ENCODE results near the gene RCOR3. TPM values are rescaled to one million over a fixed set of nuclear protein-coding genes. Genes with fewer than 3 reads are reported as not detected.
"Not testable (repeated sequence)": the region's sequence is repeated elsewhere in the genome, so short reads cannot be mapped to it uniquely, and the experiment has no call there.

The RCOR3 gene
- total RNA-seq, result 53.0 TPM
- long read RNA-seq, full-length matches to known transcripts, result 38 of 59 reads
- long read RNA-seq, partial matches to known transcripts, result 4 of 59 reads
- long read RNA-seq, other reads (novel, unspliced or antisense), result 17 of 59 reads

DNA sequence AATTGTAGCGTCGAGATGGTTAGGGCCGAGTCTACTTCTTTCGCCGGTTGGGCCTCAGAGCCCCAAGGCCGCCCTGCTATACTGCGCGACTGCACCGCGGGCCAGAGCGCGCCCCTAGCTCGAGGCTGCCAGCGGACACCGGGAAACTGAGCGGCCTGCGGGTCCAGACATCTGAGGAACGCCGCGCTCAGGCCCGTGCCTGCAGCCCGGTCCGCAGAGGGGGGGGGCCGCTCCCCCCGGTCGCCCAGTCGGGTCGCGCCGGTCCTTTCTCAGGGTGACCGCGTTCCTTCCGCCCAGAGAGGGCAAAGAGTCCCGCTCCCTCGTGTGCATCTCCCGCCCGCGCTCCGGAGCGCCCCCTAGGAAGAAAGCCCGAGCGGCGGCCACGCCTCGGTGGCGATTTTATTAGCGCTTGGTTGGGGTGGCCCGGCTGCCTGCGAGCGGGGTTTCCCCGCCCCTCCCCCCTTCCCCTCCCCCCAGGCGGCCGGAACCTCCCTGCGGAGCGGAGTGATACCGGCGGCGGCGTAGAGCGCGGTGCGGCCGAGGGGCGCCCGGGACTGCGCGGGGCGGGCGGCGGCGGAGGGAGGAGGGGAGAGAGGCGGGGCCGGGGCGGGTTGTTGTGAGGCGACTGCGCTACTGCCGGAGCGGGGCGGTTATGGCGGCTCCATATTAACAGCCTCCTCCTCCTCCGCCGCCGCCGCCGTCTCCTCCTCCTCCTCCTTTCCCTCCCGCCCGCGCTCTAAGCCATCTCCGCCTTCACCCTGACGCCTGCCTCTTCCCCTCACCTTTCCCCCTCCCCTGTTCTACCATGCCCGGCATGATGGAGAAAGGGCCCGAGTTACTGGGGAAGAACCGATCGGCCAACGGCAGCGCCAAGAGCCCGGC is at the start of gene RCOR3:
Gene RCOR3, plus strand, starts transcription at position 611 of the 882 bp plus-strand sequence. Its CDS starts 195 bp downstream, at position 806.
- intact Hi-C loops (cut with micrococcal nuclease), result no loop called here
- DNase-seq, result peak; percentile 97
- peak; percentile 89 for ATAC-seq

DNA sequence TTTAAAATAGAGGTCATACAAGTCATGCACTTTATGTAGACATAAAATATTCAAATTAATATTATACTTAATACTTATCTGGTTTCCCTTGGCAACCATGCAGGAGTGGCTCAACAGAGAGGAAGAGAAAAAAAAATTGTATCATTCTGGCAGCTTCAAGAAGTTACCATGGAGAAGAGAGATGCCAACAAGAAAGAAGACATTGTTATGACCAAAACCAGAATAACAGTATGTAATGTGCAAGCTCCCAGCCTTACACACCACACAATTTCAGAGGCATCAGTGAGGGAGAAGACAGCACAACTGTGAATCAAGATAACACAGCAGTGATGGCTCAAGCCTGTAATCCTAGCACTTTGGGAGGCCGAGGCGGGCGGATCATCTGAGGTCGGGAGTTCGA is 49.1 kb upstream of the RCOR3 start:
- ATAC-seq (no peak), DNase-seq (no peak)
- intact Hi-C loops (cut with micrococcal nuclease), result no loop called here

DNA sequence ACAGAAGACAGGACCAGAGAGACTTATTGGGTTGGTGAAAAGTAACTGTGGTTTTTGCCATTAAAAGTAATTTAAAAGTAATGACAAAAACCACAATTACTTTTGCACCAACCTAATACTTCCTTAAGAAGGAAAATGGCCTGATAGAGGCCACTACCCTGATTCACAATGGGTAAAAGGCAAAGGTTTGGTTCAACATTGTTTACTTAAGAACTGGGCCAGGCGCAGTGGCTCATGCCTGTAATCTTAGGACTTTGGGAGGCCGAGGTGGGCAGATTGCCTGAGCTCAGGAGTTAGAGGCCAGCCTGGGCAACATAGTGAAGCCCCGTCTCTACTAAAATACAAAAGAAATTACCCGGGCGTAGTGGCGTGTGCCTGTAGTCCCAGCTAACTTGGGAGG is 48.2 kb upstream of the RCOR3 start:
- intact Hi-C loops (cut with micrococcal nuclease), result no loop called here
- DNase-seq, result no peak
- no peak for ATAC-seq

DNA sequence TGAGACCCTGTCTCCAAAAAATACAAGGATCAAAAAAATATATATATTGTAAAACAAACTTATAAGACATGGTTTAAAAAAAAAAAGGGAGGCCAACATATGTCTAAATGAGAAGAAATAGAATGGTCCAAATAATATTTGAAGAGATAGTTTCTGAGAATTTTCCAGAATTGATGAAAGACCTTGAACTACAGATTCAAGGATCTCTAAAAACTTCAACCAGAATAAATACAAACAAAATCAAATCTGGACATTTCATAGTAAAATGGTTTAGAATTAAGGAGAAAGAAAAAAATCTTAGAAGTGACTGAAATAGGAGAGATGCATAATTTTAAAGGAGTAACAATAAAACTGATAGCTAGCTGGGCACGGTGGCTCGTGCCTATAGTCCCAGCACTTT is 45.5 kb upstream of the RCOR3 start:
- DNase-seq (no peak), ATAC-seq (no peak)
- intact Hi-C loops (cut with micrococcal nuclease), result no loop called here

DNA sequence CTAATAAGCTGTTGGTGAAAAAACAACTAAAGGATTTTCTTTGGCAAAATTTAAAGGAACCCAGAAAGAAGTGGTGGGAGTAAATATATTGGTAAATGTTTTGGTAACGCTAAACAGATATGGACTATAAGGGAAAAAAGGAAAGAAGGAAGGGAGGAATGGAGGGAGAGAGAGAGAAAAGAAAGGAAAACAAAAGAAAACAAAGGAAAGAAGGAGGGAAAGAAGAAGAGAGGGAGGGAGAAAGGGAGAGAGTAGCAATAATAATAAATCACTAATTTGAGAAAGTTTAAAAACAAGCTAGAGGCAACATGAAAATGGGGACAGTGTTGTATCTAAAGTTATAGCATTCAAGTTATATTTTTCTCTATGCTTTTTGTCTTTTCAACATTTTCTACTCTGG is 43.6 kb upstream of the RCOR3 start:
- intact Hi-C loops (cut with micrococcal nuclease), result no loop called here
- DNase-seq, result no peak
- ATAC-seq, result no peak

DNA sequence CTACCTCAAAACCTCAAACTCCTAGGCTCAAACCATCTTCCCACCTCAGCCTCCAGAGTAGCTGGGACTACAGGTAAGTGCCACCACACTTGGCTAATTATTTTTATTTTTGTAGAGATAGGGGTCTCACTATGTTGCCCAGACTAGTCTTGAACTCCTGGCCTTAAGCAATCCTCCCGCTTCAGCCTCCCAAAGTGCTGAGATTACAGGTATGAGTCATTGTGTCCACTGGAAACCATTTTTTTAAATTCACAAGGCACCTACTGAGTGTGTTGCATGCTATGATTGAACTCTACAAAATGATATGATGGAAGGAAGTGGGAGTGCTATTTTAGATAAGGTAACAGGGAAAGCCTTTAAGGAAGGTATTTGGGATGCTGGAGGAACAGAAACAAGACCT is 41.8 kb upstream of the RCOR3 start:
- no peak for ATAC-seq
- intact Hi-C loops (cut with micrococcal nuclease), result no loop called here
- no peak for DNase-seq

DNA sequence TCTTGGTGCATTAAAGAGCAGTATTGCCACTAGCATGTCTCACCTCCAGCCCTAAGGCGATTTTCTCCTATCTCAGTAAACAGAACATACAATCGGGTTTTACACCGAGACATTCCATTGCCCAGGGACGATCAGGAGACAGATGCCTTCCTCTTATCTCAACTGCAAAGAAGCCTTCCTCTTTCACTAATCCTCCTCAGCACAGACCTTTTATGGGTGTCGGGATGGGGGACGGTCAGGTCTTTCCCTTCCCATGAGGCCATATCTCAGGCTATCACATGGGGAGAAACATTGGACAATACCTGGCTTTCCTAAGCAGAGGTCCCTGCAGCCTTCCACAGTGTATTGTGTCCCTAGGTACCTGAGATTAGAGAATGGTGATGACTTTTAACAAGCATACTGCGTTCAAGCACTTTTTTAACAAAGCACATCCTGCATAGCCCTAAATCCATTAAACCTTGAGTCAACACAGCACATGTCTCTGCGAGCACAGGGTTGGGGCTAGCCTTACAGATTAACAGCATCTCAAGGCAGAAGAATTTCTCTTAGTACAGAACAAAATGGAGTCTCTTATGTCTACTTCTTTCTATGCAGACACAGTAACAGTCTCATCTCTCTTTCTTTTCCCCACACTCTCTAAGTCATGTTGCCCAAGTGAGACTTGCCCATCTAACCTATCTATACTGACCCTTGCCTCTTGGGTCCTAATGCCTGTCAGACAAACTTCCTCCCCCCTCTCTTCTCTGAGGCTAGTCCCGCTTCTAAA is 36.5 kb upstream of the RCOR3 start:
- intact Hi-C loops (cut with micrococcal nuclease); DNase-seq; ATAC-seq: not testable (repeated sequence)

DNA sequence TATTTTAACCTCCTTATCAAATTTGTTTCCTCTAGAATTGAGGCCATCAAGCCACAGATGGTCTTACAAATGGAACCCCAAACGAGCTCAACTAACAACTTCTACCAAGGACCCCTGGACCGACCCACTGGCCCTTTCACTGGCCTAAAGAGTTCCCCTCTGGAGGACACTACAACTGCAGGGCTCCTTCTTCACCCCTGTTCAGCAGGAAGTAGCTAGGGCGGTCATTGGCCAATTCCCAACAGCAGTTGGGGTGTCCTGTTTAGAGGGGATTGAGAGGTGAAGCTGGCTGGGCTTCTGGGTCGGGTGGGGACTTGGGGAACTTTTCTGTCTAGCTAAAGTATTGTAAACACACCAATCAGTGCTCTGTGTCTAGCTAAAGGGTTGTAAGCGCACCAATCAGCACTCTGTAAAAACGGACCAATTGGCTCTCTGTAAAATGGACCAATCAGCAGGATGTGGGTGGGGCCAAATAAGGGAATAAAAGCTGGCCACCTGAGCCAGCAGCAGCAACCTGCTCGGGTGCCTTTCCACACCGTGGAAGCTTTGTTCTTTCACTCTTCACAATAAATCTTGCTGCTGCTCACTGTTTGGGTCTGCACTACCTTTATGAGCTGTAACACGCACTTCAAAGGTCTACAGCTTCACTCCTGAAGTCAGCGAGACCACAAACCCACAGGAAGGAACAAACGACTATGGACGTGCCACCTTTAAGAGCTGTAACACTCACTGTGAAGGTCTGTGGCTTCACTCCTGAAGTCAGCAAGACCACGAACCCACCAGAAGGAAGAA is 30.4 kb upstream of the RCOR3 start:
- DNase-seq; intact Hi-C loops (cut with micrococcal nuclease); ATAC-seq: not testable (repeated sequence)

DNA sequence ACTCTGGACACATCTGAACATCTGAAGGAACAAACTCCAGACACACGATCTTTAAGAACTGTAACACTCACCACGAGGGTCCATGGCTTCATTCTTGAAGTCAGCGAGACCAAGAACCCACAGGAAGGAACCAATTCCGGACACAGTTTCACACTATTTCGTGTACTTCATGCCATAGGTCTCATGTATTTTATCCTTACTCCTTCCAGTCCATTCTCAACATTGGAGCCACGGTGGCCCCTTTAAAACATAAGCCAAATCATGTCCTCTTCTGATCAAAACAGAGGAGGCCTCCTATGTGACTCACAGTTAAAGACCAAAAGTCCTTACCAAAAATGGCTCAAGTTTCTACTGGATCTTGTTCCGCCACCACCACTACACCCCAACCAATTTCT is 29.8 kb upstream of the RCOR3 start:
- DNase-seq (no peak), ATAC-seq (no peak)
- intact Hi-C loops (cut with micrococcal nuclease), result no loop called here

DNA sequence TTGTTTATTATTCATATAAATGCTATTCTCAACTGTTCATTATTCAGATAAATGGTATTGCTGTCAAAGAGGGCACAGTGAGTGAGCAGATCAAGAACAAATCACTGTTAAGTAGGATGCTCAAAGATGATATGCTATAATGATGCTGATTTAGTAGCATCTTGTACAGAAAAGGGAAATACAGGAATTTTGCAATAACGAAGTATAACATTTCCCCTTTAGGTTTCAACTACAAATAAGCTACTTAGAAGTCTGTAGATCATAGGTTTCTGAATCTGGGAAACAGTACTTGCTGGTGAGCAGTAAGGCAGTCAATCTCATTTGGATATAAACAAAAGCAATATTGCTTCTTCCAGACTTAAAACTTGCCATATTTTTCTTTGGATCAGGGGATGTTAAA is 27.3 kb upstream of the RCOR3 start:
- intact Hi-C loops (cut with micrococcal nuclease), result no loop called here
- ATAC-seq (no peak), DNase-seq (no peak)

DNA sequence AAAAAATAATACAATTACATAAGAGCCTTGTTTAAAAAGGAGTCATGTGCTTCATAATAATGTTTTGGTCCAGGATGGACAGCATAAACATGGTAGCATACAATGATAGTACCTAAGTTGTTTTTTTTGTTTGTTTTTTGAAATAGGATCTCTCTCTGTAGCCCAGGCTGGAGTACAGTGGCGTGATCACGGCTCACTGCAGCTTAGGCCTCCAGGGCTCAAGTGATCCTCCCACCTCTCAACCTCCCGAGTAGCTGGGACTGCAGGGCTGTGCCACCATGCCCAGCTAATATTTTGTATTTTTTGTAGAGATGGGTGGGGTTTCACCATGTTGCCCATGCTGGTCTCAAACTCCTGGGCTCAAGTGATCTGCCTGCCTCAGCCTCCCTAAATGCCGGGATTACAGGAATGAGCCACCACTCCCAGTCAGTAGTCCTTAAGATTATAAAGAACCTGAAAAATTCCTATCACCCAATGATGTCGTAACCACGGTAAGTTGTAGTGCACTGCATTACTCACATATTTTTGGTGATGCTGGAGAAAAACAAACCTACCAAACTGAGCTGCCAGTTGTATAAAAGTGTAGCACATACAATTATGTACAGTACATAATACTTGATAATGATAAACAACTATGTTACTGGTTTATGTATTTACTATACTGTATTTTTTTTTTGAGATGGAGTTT is 22.4 kb upstream of the RCOR3 start:
- intact Hi-C loops (cut with micrococcal nuclease), result no loop called here
- ATAC-seq (no peak), DNase-seq (no peak)

DNA sequence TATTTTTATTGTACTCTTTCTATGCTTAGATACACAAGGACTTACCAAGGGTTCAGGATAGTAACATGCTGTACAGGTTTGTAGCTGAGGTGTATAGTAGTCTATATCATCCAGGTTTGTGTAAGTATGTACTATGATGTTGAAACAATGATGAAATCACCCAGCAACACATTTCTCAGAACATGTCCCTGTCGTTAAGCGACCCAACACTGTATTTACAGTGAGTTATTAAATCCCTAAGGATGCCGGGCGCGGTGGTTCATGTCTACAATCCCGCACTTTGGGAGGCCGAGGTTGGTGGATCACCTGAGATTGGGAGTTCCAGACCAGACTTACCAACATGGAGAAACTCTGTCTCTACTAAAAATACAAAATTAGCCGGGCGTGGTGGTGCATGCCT is 21.6 kb upstream of the RCOR3 start:
- DNase-seq (no peak), ATAC-seq (no peak)
- intact Hi-C loops (cut with micrococcal nuclease), result no loop called here

DNA sequence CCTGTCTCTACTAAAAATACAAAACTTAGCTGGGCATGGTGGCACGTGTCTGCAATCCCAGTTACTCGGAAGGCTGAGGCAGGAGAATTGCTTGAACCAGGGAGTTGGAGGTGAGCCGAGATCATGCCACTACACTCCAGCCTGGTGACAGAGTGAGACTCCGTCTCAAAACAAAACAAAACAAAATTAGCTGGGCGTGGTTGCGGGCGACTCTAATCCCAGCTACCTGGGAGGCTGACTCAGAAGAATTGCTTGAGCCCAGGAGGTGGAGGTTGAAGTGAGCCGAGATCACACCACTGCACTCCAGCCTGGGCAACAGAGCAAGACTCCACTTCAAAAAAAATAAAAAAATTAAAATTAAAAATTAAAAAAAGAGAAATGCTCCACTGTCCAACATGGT is 18.6 kb upstream of the RCOR3 start:
- DNase-seq; intact Hi-C loops (cut with micrococcal nuclease); ATAC-seq: not testable (repeated sequence)

DNA sequence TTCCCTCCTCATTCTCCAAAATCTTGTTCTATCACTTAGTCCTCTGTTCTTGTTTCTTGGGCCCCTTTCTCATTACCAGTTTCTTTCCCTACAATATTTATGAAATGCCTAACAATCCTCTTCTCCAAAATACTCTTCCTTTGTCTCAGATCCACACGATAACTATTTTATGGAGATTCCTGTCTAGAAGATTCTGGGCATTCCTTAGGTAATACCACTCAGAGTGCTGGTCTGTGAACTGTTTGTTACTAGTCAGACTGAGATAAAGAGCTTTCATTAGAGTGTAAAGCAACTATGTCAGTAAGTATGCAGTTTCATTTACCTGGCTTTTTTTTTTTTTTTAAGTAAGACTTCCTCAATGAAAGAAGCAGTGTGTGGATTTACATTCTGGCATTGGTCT is 18.1 kb upstream of the RCOR3 start:
- DNase-seq (no peak), ATAC-seq (no peak)
- intact Hi-C loops (cut with micrococcal nuclease), result no loop called here

DNA sequence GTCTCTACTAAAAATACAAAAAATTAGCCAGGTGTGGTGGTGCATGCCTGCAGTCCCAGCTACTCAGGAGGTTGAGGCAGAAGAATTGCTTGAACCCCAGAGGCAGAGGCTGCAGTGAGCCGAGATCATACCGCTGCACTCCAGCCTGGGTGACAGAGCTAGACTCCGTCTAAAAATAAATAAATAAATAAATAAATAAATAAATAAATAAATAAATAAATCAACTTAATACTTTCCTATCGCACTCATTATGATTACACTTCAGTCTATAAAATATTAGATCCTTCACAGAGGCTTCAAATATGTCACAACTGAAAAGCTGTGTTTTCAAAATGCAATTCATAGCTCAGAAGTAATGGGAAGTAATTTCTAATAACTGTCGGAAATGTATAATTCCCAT is 15.5 kb upstream of the RCOR3 start:
- ATAC-seq; intact Hi-C loops (cut with micrococcal nuclease): not testable (repeated sequence)

DNA sequence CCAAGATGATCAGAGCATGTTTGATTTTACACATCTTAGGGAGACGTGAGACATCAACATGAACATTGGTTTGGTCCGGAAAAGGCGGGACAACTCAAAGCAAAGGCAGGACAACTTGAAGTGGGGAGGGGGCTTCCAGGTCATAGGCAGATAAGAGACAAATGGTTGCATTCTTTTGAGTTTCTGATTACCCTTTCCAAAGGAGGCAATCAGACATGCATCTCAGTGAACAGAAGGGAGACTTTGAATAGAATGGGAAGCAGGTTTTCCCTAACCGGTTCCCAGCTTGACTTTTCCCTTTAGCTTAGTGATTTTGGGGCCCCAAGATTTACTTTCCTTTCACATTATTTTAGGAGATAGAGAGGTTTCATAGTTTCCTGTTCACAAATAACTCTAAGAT is 12.6 kb upstream of the RCOR3 start:
- DNase-seq; intact Hi-C loops (cut with micrococcal nuclease); ATAC-seq: not testable (repeated sequence)

More for the DNA sequence above, 15.5 kb upstream of the RCOR3 start:
- not testable (repeated sequence) for DNase-seq

DNA sequence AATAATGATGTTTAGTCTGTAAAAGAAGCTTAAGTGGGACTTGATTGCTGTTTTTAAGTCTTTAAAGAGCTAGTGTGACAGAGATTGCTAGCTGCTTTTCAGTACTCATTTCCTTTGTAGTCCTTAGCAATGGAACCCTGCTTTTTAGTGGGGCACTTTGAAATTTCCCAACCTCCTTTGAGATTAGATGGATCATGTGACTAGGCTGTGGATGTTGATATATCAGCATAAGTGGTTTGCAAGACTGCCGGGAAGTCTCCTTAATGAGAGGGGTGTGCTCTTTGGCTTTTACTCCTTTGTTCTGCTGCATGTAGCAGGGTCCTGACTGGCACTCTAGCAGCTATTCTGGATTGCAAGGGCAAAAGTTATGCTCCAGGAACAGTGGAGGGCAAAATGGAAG is 11.2 kb upstream of the RCOR3 start:
- ATAC-seq, result no peak
- intact Hi-C loops (cut with micrococcal nuclease), result no loop called here
- DNase-seq, result no peak

DNA sequence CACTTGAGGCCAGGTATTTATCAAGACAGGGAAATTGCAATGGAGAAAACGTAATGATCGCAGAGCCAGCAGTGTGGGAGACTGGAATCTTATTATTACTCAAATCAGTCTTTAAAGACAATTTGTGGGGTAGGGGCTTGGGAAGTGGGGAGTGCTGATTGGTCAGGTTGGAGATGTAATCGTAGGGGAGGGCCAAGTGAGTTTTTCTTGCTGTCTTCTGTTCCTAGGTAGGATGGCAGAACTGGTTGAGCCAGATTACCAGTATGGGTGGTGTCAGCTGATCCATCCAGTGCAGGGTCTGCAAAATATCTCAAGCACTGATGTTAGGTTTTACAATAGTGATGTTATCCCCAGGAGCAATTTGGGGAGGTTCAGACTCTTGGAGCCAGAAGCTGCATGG is 9.6 kb upstream of the RCOR3 start:
- ATAC-seq; DNase-seq; intact Hi-C loops (cut with micrococcal nuclease): not testable (repeated sequence)

DNA sequence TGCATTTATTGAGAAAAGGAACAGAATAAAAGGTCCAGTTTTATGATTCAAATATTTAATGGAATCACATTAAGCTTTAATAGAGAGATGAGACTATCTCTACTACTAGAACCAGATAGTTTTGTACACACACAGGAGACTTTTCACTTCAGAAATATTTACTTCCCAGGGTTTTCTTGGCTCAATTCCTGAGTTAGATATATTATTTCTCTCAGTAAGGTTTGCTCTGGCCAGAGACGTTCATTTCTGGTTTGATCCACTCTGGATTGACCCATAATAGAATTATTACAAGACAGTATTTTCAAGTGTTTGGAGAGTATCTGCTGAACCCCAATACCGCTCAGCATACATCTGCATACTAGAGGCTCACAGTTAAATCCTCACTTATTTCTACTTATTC is 1.3 kb upstream of the RCOR3 start:
- DNase-seq, result no peak
- intact Hi-C loops (cut with micrococcal nuclease), result no loop called here
- ATAC-seq, result no peak

Data from left ventricle myocardium superior (tissue), 1 donor.